Measurements from ENCODE around the gene GTF3A. TPM values are rescaled to one million over a fixed set of nuclear protein-coding genes. Genes with fewer than 3 reads are reported as not detected.
A peak's percentile ranks its signal among the peaks of the same experiment; 100 is the strongest.

GTF3A gene
- total and polyA plus RNA-seq, 4 donors, result 66.4 to 144 (median 96.7) TPM

DNA sequence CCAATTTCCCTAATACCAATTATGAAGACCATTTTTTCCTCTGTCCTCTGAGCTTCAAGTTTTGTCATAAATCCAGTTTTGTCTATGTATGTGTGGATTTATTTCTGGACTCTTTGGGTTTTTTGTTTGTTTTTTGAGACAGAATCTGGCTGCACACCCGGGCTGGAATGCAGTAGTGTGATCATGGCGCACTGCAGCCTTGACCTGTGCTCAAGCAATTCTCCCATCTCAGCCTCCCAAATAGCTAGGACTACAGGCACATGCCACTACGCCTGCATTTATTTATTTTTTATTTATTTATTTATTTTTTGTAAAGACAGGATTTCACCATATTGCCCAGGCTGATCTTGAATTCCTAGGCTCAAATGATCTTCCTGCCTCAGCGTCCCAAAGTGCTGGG, 45.3 kb upstream of the GTF3A start (continued):
- TF ChIP-seq, protein P1, sequence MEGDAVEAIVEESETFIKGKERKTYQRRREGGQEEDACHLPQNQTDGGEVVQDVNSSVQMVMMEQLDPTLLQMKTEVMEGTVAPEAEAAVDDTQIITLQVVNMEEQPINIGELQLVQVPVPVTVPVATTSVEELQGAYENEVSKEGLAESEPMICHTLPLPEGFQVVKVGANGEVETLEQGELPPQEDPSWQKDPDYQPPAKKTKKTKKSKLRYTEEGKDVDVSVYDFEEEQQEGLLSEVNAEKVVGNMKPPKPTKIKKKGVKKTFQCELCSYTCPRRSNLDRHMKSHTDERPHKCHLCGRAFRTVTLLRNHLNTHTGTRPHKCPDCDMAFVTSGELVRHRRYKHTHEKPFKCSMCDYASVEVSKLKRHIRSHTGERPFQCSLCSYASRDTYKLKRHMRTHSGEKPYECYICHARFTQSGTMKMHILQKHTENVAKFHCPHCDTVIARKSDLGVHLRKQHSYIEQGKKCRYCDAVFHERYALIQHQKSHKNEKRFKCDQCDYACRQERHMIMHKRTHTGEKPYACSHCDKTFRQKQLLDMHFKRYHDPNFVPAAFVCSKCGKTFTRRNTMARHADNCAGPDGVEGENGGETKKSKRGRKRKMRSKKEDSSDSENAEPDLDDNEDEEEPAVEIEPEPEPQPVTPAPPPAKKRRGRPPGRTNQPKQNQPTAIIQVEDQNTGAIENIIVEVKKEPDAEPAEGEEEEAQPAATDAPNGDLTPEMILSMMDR (IDR thresholded peaks at IDR 0.05; ENCODE audit: low read depth, low read length, missing input control), result no peak
- TF ChIP-seq FOXA1 (IDR thresholded peaks at IDR 0.05) (no peak), FOXA2 (IDR thresholded peaks at IDR 0.05) (no peak), HNF4G (IDR thresholded peaks at IDR 0.05) (no peak), TAF1 (conservative IDR thresholded peaks at IDR 0.05) (no peak), RXRA (IDR thresholded peaks at IDR 0.05) (peak; percentile 15 to 16), JUND (IDR thresholded peaks at IDR 0.05) (no peak), YY1 (IDR thresholded peaks at IDR 0.05) (no peak)

DNA sequence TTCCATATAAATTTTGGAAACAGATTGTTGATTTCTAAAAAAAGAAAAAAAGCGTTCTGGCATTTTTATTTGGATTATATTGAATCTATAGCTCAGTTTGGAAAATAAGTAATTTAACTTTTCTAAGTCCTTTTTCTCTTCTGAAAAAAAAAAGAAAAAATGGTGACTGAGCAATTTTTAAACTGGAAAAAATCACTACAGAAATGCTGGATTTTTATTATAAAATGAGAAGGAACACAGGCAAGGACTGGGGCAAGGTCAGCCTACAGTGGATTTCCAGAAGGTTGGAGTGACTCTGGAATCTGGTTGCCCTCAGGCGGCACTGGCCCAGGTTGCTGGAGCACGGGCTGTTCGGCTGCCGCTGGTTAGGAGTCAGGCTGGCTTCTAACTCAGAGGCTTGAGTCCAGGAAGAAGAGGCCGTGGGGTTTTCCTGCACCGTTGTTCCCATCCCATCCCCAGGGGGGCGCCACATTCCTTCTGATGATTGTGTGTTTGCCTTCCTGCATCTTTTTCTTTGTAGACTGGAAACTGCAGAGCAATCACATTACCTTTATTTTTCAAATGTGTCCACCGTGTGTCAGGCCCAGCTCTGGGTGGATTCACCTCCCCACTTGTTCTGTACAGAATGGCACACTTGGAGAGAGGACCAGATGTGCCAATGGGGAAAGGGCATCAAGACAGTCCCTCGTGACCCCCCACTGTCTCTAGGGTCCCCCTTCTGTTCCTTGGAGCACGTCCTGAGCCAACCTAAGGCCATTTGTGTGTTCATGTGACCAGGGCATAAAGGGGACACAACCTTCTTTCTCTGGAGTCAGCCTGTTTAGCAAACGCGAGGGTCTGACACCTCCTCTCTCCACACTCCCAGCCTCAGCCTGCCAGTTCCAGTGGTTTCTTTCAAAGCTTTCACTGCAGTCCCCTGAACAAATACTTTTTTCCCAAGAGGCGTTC, 44.5 kb upstream of the GTF3A start:
- 37% methylated on average over 14 of the region's 14 CpGs for WGBS
- no peaks in the 10 kb centered on the region for H3K36me3 ChIP-seq (ENCODE audit: control insufficient read depth in 4 of 4, insufficient read depth in 3 of 4, low read depth in 1 of 4, low read length in 3 of 4)
- H3K27ac ChIP-seq (ENCODE audit: low read depth in 1 of 2, low read length in 2 of 2), result no peak overlapping the region
- DNase-seq (ENCODE audit: low spot score), result peak; percentile 79
- TF ChIP-seq, protein P2, sequence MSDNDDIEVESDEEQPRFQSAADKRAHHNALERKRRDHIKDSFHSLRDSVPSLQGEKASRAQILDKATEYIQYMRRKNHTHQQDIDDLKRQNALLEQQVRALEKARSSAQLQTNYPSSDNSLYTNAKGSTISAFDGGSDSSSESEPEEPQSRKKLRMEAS (IDR thresholded peaks at IDR 0.05), result no peak
- TF ChIP-seq TAF1 (conservative IDR thresholded peaks at IDR 0.05), result no peak
- no peak for TF ChIP-seq EGR1 (IDR thresholded peaks at IDR 0.05; ENCODE audit: low read depth in 2 of 2)
- TF ChIP-seq HNF4A (conservative IDR thresholded peaks at IDR 0.05), result peak; percentile 39 to 50
- no peak for TF ChIP-seq FOXA1 (IDR thresholded peaks at IDR 0.05)
- peak; percentile 44 for TF ChIP-seq SP1 (IDR thresholded peaks at IDR 0.05)
- TF ChIP-seq RXRA (IDR thresholded peaks at IDR 0.05), result peak; percentile 50 to 52
- TF ChIP-seq, protein P3, sequence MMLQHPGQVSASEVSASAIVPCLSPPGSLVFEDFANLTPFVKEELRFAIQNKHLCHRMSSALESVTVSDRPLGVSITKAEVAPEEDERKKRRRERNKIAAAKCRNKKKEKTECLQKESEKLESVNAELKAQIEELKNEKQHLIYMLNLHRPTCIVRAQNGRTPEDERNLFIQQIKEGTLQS (IDR thresholded peaks at IDR 0.05), result no peak
- TF ChIP-seq NR2F2 (IDR thresholded peaks at IDR 0.05), result no peak
- TF ChIP-seq GABPA (IDR thresholded peaks at IDR 0.05 in 1 of 2, conservative IDR thresholded peaks at IDR 0.05 in 1 of 2), result no peak
- TF ChIP-seq, protein P4, sequence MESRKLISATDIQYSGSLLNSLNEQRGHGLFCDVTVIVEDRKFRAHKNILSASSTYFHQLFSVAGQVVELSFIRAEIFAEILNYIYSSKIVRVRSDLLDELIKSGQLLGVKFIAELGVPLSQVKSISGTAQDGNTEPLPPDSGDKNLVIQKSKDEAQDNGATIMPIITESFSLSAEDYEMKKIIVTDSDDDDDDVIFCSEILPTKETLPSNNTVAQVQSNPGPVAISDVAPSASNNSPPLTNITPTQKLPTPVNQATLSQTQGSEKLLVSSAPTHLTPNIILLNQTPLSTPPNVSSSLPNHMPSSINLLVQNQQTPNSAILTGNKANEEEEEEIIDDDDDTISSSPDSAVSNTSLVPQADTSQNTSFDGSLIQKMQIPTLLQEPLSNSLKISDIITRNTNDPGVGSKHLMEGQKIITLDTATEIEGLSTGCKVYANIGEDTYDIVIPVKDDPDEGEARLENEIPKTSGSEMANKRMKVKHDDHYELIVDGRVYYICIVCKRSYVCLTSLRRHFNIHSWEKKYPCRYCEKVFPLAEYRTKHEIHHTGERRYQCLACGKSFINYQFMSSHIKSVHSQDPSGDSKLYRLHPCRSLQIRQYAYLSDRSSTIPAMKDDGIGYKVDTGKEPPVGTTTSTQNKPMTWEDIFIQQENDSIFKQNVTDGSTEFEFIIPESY (IDR thresholded peaks at IDR 0.05), result no peak
- TF ChIP-seq HNF4G (IDR thresholded peaks at IDR 0.05), result no peak
- no peak for TF ChIP-seq FOXA2 (IDR thresholded peaks at IDR 0.05)
- TF ChIP-seq, protein P1 (IDR thresholded peaks at IDR 0.05; ENCODE audit: low read depth, low read length, missing input control), result peak; percentile 89
- TF ChIP-seq, protein P5, sequence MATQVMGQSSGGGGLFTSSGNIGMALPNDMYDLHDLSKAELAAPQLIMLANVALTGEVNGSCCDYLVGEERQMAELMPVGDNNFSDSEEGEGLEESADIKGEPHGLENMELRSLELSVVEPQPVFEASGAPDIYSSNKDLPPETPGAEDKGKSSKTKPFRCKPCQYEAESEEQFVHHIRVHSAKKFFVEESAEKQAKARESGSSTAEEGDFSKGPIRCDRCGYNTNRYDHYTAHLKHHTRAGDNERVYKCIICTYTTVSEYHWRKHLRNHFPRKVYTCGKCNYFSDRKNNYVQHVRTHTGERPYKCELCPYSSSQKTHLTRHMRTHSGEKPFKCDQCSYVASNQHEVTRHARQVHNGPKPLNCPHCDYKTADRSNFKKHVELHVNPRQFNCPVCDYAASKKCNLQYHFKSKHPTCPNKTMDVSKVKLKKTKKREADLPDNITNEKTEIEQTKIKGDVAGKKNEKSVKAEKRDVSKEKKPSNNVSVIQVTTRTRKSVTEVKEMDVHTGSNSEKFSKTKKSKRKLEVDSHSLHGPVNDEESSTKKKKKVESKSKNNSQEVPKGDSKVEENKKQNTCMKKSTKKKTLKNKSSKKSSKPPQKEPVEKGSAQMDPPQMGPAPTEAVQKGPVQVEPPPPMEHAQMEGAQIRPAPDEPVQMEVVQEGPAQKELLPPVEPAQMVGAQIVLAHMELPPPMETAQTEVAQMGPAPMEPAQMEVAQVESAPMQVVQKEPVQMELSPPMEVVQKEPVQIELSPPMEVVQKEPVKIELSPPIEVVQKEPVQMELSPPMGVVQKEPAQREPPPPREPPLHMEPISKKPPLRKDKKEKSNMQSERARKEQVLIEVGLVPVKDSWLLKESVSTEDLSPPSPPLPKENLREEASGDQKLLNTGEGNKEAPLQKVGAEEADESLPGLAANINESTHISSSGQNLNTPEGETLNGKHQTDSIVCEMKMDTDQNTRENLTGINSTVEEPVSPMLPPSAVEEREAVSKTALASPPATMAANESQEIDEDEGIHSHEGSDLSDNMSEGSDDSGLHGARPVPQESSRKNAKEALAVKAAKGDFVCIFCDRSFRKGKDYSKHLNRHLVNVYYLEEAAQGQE (IDR thresholded peaks at IDR 0.05), result no peak
- TF ChIP-seq JUND (IDR thresholded peaks at IDR 0.05), result no peak
- TF ChIP-seq YY1 (IDR thresholded peaks at IDR 0.05), result peak; percentile 55
- TF ChIP-seq RAD21 (IDR thresholded peaks at IDR 0.05), result peak; percentile 94
- H3K9me3 ChIP-seq (ENCODE audit: control insufficient read depth in 4 of 4, low read length in 3 of 4), result no peaks in the 10 kb centered on the region
- peaks cover 0 to 17% (median 7%) of the 10 kb centered on the region in 4 donors for H3K4me1 ChIP-seq (ENCODE audit: control insufficient read depth in 4 of 4, insufficient read depth in 4 of 4, low read length in 3 of 4)
- no peak overlapping the region for H3K4me3 ChIP-seq (ENCODE audit: low read depth in 1 of 3, low read length in 3 of 3)
- H3K27me3 ChIP-seq (ENCODE audit: control insufficient read depth in 4 of 4, insufficient read depth in 4 of 4, low read length in 3 of 4), result no peaks in the 10 kb centered on the region
- H3K9ac ChIP-seq (ENCODE audit: low read depth in 1 of 2, low read length in 2 of 2), result no peak overlapping the region

Data from liver (tissue), 9 donors.